ENCODE measurements around the gene DDR1.

Gene DDR1

DNA sequence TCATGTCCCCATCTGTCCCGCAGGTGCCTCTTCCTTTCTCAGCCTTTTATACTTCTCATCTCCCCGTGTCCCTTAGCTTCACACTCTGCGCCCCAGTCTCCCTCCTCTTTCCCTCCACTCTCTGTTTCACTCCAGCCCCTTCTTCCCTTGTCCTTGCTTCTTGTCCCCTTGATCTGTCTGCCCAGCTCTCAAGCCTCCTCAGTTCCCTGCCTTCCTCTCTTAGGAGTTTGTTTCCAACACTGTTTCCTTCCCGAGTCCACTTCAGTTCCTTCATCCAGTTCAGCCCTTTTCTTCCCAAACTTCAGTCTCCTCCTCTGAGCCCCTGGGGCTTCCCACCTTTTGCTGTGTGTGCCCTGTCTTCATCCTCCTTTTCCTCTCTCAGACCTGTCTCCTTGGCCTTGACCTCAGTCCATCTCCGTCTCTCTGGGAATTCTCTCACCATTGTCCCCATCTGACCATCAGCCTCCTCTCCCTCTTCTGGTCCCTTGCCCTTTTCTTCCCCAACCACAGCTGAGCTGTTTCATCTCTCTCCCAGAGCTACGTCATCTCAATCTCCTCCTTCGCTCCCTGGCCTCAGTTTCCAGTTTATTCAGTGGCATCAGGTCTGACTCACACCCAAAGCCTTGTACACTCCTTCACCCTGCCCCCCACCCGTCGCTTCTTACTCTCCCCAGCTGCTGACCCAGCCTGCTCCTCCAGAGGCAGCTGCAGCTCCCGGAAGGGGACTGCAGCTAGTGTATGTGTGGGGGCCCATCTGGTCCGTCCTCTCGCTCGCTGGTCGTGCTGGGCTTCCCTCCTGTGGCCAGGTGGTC, 2.7 kb upstream of the DDR1 start:
- DNase-seq (ENCODE audit: low read depth) = no peak

DNA sequence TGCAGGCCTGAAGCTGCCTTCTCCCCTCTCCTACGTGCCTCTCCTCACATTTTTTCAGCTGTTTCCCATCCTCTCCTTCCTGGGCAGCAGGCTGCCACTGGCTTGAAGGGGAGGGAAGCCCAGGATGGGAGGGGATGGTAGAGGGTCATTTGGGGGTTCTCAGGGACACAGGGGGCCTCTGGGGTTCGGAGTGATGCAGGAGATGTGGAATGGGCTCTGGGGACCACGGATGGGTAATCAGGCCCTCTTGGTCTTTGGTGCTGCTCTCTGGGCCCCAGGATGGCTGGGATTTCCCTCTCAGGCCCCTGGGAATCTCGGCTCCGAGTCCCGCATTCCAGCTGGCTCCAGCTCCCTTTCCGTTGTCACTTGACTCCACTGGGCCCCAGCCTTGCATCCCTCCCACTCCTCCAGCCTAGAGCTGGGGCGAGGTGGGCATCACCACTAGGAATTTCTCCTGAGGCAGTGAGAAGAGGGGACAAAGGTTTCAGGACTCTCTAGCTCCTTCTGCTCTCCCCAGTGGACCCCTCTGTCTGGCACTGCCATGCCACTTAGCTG, 2.0 kb upstream of the DDR1 start:
- no peak for DNase-seq (ENCODE audit: low read depth)

DNA sequence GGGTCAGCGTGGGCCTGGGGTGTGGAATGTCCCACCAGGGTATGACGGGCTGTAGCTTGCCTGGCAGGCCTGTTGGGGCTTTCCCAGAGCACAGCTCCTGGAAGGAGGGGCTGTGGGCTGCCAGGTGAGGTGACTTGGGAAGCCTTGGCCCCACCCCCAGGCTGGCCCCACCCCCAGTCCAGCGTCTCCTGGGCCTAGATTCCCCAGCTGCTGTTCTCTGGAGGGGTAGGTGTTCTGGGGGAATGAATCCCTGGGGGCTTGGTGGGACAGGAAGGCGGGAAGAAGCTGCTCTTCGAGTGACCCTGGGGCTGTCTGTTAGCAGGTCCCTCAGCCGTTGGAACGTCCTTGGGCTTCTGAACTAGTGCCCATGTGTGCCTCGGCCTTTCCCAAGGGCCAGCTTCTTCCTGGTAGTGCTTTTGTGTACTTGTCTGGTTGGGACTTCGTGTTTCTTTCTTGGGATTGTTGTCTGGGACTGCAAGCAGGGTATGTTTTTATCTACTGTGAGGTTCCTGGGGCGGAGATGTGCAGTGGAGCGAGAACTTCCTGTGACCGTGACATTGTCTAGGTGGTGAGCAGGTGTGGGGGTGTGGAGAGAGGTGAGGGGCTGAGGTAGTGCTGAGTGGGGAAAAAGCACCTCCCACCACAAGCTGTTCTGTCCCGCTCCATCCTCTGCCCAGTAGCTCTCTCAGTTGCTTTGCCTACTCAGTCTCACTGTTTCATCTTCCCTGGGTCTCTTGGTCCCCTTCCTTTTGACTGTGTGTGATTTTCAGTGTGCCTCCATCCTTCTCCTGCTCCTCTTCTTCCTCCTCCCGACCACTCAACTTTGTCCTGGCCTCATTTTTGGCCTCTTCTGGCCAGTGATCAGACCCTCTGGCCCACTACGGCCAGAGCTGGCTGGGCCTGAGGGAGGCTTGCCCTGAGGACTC, 1.3 kb upstream of the DDR1 start:
- DNase-seq (ENCODE audit: low read depth) = no peak

DNA sequence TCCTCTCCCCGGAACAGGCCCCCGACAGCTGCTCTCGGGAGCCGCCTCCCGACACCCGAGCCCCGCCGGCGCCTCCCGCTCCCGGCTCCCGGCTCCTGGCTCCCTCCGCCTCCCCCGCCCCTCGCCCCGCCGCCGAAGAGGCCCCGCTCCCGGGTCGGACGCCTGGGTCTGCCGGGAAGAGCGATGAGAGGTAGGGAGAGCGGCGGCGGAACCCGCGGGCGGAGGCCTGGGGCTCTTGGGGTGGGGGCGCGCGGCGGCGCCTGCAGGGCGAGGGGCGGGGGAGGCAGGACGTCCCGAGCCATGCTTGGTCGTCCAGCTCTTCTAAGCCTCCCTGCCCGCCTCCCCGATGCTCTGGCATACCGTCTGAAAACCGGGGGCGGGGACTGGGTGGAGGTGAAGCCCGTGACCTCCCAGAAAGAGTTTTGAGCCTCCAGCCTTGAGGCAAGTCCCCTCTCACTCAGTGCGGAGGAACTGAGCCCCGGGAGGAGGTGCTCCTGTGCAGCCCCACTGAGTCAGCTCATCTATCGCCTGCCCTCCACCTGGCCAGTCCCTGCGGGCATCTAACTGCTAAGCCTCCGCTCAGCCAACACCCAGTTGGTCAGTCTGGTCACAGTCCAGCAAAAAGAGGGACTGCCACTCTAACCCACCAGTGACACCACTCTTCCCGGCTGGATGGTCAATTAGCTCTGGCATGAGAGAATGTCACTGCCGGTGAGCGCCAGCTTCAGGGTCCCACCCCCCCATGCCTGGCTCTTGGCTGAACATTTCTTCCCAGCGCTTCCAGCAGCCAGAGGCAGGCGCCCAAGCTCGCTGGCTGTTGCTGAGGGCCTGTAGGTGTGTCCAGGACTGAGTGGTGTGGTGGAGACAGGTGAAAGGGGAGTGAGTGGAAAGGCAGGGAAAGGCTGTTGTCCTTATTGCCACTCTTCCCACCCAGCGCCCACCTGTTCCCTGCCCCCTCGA, 482 bp downstream of the DDR1 start:
- no peak for DNase-seq (ENCODE audit: low read depth)

DNA sequence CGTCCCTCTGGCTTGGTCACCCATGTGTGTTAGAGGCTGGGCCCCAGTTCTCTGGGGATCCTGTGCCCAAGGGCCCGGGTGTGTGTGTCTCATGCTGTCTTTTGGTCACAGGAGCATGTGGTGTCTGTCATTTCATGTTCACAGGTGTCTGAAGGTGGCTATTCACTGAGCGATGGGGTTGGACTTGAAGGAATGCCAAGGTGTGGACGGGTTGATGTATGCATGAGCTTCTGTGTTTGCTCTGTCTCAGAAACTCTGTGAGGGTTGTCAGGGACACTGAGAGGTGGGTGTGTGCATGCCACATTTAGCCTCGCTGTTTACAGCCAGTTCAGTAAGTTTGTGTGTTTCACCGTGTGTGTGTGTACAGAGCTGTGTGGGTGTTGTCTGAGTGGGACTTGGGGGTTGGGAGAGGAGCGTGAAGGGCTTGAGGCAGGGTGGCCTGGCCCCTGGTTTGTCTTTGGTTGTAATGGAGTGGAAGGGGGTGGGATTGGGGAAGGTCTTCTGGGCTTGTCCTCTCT, 1.2 kb downstream of the DDR1 start:
- no peak for DNase-seq (ENCODE audit: low read depth)

DNA sequence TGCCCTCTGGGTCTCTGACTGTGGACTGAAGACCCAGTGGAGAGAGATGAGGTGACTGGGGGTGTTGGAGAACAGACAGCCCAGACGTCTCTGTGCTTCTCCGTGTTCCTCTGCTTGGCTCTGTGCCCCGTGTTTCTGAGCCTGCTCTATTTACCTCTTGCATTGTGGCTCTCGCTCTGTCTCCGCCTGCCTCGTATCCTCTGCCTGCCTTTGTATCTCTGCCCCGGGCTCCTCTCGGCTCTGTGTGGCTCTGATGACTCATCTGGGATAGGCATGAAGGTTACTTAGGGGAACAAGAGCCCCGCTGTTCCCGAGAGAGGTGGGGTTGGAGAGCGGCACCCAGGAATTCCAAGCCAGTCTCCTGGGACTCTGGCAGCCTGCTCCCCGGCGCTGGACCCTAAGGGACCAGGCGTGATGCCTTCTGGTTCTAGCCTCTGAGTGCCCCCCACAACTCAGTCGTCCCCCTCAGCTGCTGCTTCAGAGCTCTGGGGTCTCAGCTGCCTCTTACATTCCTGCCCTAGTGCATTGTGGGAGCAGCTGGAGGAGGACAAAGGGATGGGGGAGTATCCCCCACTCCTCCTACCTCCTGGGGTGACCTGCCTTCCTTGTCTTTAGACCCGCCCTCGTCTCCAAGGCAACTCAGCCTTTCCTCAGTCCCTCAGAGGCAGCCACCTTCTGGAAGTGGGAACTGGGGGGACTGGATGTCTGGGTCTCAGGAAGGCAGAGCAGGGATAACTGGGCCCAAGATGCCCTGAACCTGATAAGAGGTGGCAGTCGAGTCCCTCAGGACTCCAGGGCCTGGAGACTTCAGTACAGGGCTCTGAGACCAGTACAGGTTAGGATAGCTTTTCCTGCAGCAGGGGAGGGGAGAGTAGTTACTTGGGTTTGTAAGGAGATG, 1.9 kb downstream of the DDR1 start:
- no peak for DNase-seq (ENCODE audit: low read depth)

DNA sequence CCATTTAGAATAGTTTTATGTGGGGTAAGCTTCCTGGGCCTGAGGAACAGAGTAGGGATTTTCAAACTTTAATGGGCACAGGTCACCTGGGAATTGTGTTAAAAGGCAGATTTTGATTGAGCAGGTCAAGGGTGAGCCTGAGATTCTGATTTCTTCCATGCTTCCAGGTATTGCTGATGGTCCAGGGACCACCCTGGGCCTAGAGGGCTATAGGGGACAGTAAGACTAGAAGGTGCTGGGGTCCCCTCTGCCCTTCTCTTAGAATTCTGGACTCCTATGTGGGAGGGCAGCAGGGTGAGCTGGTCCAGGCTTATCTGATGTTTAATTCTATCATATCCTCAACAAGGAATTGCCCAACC, 2.6 kb downstream of the DDR1 start:
- DNase-seq (ENCODE audit: low read depth) = no peak

DNA sequence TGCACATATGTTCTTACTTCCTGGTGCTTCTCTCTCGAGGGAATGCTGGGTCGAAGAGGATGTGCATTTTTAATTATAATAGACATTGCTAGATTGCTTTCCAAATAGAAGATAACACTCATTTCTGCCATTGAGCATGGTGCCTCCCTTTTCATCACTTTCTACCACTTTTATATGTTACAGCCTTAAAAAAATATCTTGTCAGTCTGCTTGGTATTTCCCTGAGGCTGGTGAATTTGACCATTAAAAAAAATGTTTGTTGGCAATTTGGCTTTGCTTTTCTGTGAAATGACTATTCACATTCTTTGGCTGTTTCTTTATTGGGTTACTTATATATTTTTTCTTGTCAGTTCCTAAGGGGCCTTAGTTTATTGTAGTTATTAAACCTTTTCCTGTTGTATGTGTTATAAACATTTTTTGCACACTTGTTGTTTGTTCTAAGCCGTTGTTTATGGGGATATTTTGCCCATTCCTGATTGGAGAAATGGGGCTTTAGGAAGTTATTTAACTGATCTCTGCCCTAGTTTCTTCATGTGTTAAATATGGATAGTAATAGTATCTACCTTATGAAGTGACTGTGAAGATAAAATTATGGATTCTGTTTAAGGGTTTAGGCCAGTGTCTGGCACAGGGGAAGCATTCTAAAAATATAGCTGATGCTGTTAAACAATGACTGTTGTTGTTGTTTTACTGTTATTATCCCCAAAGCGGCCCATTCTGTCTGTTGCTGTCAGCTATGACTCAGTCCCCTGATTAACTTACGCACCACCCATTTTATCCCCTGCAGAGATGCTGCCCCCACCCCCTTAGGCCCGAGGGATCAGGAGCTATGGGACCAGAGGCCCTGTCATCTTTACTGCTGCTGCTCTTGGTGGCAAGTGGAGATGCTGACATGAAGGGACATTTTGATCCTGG, 3.8 kb downstream of the DDR1 start:
- DNase-seq (ENCODE audit: low read depth) = no peak

DNA sequence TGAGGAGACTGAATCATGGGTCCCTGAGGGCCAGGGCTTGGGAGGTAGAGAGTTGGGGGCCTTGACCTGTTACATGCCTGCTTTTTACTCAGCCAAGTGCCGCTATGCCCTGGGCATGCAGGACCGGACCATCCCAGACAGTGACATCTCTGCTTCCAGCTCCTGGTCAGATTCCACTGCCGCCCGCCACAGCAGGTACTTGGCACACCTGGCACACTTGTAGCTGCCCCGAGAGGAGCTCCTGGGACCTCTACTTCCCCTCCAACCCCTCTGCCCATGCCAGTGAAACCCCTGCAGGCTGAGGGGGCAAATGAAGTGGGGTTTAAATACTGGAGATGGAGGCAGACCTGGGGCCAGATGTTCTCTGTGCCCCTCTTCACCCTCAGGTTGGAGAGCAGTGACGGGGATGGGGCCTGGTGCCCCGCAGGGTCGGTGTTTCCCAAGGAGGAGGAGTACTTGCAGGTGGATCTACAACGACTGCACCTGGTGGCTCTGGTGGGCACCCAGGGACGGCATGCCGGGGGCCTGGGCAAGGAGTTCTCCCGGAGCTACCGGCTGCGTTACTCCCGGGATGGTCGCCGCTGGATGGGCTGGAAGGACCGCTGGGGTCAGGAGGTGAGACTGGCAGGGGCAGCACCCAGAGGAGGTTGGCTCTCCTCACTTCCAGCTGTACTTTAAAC, 4.6 kb downstream of the DDR1 start:
- DNase-seq (ENCODE audit: low read depth) = no peak

DNA sequence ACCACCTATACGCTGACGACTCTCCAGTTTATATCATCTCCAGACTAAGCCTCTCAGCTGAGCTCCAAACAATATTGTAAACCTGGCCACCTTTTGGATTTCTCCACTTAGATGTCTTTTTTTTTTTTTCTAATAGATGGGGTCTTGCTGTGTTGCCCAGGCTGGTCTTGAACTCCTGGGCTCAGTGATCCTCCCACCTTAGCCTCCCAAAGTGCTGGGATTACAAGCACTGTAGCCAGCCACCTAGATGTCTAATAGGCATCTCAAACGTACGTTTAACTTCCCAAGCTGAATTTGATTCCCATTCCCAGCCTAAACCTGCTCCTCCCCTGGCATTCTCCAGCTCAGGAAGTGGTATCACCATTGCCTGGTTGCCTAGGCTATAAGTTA, 5.2 kb downstream of the DDR1 start:
- DNase-seq (ENCODE audit: low read depth) = no peak

DNA sequence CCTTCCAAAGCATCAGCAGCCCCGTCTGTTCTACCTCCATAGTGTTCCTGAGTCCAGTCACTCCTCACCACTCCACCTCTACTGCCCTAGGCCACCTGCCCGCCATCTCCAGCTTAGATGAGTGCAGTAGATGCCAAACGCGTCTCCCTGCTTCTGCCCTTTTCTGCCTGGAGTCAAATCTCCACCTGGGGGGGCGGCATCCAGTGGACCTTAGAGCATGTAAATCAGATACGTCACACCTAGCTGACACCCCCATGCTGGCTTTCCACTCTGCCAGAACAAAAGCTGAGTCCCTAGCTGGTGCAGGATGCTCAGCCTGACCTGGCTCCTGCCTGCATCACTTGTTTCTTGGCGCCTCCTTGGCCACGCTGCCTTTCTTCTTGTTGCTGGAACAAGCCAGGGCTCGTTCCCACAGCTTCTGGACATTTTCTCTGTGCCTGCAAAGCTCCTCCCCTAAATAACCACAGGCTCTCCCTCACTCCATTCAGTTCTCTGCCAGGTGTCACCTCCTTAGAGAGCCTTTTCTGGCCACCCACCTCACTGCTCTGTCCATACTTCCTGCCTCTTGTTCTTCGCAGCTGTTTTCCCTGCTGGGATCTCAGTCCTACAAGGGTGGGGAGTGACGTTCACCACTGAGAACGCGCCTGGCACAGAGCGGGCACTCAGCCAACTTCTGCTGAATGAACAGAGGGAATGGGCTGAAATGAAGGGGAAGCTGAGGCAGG, 5.8 kb downstream of the DDR1 start:
- no peak for DNase-seq (ENCODE audit: low read depth)

DNA sequence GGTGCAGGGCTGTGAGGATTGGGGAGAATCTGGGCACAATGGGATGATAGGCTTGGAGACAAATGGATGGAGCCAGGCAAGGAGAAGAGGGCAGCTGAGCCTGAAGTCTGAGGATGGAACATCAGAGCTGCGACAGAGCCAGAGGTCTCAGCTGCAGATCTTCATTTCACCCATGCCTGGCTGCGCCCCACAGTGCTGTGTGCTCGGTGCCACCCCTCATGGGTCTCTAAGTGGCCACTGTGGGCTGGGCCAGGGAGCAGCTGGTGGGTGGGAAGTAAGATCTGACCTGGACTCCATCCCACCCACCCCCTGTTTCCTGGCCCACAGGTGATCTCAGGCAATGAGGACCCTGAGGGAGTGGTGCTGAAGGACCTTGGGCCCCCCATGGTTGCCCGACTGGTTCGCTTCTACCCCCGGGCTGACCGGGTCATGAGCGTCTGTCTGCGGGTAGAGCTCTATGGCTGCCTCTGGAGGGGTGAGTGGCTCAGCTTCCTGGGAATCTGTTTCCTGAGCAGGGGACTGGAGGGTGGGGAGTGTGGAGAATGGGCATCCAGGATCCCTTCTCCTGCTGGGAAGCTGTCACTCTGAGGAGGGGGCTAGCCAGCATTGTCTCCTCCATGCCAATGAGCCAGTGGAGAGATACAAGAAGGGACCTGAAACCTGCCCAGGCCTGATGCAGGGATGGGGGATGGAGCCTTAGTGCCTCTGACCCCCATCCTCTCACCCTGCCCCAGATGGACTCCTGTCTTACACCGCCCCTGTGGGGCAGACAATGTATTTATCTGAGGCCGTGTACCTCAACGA, 6.5 kb downstream of the DDR1 start:
- DNase-seq (ENCODE audit: low read depth) = no peak

DNA sequence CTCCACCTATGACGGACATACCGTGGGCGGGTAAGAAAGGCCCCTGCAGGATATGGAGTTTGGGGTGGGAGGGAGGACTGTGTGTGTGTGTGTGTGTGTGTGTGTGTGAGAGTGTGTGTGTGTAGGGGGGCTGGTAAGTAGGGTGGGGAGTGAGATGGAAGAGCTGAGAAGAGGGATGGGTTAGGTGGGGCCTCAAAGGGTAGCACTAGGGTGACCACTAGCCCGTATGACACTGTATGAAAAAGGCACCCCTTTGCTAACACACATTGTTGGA, 7.1 kb downstream of the DDR1 start:
- DNase-seq (ENCODE audit: low read depth) = no peak

DNA sequence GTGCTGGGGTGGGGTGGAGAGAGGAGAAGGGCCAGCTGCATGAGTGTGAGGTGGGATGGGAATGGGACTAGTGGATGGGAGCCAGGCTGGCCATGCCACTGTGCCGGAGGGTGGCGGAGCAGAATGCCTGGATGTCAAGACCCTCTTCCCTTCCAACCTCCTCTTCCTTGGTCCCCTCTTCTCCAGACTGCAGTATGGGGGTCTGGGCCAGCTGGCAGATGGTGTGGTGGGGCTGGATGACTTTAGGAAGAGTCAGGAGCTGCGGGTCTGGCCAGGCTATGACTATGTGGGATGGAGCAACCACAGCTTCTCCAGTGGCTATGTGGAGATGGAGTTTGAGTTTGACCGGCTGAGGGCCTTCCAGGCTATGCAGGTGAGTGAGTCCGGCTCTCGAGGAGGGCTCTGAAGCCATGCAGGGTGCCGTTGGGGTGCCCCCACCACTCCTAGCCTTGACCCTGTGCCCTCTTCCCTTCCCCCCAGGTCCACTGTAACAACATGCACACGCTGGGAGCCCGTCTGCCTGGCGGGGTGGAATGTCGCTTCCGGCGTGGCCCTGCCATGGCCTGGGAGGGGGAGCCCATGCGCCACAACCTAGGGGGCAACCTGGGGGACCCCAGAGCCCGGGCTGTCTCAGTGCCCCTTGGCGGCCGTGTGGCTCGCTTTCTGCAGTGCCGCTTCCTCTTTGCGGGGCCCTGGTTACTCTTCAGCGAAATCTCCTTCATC, 7.7 kb downstream of the DDR1 start:
- DNase-seq (ENCODE audit: low read depth) = no peak

DNA sequence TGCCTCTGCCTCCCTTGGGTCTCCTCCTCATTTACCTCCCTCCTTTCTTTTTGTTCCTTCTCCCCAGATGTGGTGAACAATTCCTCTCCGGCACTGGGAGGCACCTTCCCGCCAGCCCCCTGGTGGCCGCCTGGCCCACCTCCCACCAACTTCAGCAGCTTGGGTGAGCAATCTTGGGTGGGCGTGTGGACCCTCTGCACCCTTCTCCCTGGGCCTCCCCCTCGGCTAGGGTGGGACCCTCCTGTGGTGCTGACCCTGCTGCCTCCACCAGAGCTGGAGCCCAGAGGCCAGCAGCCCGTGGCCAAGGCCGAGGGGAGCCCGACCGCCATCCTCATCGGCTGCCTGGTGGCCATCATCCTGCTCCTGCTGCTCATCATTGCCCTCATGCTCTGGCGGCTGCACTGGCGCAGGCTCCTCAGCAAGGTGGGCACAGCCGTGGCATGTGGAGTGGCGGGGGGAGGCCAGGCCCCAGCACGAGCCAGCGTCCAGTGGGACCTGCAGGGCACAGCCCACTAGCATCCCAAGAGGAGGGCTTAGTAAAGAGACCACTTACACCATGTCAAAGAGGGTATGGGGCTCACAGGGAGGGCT, 8.8 kb downstream of the DDR1 start:
- no peak for DNase-seq (ENCODE audit: low read depth)

DNA sequence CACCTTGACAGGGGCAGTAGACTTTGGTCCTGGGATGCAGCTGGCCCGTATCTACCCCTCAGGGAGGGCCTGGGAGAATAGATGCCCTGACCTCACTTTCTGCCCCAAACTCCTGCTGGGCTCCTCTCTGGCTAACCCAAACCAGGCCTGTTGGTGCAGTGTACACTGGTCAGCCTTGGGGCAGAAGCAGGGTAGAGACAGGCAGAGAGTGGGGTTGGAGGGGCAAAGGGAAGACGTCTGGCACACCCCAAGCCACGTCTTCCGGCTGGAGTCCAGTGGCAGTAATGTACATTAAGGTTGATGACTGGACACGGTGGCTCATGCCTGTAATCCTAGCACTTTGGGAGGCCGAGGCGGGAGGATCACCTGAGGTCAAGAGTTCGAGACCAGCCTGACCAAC, 9.3 kb downstream of the DDR1 start:
- DNase-seq (ENCODE audit: low read depth) = no peak

DNA sequence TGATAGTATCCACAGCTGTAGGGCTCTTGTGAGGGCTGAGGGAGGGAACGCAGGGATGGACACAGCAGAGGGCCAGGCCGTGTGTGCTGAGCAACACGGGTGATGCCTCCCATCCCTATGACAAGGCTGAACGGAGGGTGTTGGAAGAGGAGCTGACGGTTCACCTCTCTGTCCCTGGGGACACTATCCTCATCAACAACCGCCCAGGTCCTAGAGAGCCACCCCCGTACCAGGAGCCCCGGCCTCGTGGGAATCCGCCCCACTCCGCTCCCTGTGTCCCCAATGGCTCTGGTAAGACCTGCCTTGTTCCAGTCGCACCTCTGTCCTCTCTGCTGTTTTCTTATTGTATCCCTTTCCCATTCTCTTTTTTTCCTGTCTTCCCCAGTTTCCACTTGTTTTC, 10.1 kb downstream of the DDR1 start:
- DNase-seq (ENCODE audit: low read depth) = no peak
